GM10248 (cell line): ENCODE data around the gene CAPZB.

Experiments
- CTCF ChIA-PET: fragments of 300-600 bp; sonication (Branson Sonifier 250); formaldehyde crosslinking; extraction: SDS; loops from one replicate; lab custom pipeline; 2021; ENCODE audit warnings: antibody characterized with exemption; lab: Yijun Ruan, JAX
- POLR2A ChIA-PET: fragments of 350-650 bp; sonication (Branson Sonifier 250); formaldehyde crosslinking; extraction: SDS; loops from one replicate; lab custom pipeline; 2020; ENCODE audit warnings: antibody characterized with exemption; lab: Yijun Ruan, JAX
- DNase-seq: peaks from one replicate; pipeline ENCODE4 v3.0.0; 2012; ENCODE audit errors: extremely low spot score
- CTCF ChIP-seq: IDR thresholded peaks from 2 replicates; pipeline ENCODE4 v1.5.1; 2012; ENCODE audit warnings: mild to moderate bottlenecking, low read depth; ENCODE audit errors: extremely low read depth, missing control alignments, control extremely low read depth

The CAPZB gene

GRCh38 chr1:19463504-19463803 lies 21.9 kb downstream of the CAPZB start:
- POLR2A ChIA-PET: no interaction called here
- TF ChIP-seq CTCF: no peak
- CTCF ChIA-PET: interaction anchor here (1.2 to 2.2 kb wide), 2 partner anchors 9 to 12 kb away, joined by 4 read pairs; no protein-coding TSS in a partner anchor
- no peak for DNase-seq

GRCh38 chr1:19462781-19463503 lies 22.4 kb downstream of the CAPZB start:
- CTCF ChIA-PET: interaction anchor here (1.2 kb wide), 1 partner anchor 10 kb away, joined by 4 read pairs; no protein-coding TSS in a partner anchor

GRCh38 chr1:19461220-19461554 lies 24.2 kb downstream of the CAPZB start:
- no peak for TF ChIP-seq CTCF
- no peak for DNase-seq
- POLR2A ChIA-PET: no interaction called here
- CTCF ChIA-PET: interaction anchor here (1.1 to 1.9 kb wide), 3 partner anchors 22 to 121 kb away, joined by 4 to 10 read pairs (median 4); no protein-coding TSS in a partner anchor

More at GRCh38 chr1:19462781-19463503, 22.4 kb downstream of the CAPZB start:
- no peak for DNase-seq
- POLR2A ChIA-PET: no interaction called here
- TF ChIP-seq CTCF: no peak

- no peak for DNase-seq
- POLR2A ChIA-PET: no interaction called here
- CTCF ChIA-PET: interaction anchor here (1.1 to 1.9 kb wide), 3 partner anchors 22 to 122 kb away, joined by 4 to 10 read pairs (median 4); no protein-coding TSS in a partner anchor
- TF ChIP-seq CTCF: no peak
Observed at GRCh38 chr1:19460535-19461219, 24.7 kb downstream of the CAPZB start.

GRCh38 chr1:19458815-19459417 lies 26.4 kb downstream of the CAPZB start:
- no peak for DNase-seq
- ChIA-PET POLR2A (no interaction called here), CTCF (no interaction called here)
- TF ChIP-seq CTCF: no peak

- POLR2A ChIA-PET: no interaction called here
- DNase-seq: no peak
- CTCF ChIA-PET: no interaction called here
Observed at GRCh38 chr1:19457607-19458006, 27.7 kb downstream of the CAPZB start.

More at GRCh38 chr1:19457607-19458006, 27.7 kb downstream of the CAPZB start:
- TF ChIP-seq CTCF: no peak
